HG03039 (cell line): ENCODE data around the gene ZFYVE28.

Experiments
- ATAC-seq: cut with Tn5 transposase; IDR thresholded peaks from one replicate; pipeline ENCODE4 v1.9.1; 2021; ENCODE audit warnings: mild to moderate bottlenecking, moderate library complexity; ENCODE audit not compliant: unreplicated experiment

The ZFYVE28 gene

DNA sequence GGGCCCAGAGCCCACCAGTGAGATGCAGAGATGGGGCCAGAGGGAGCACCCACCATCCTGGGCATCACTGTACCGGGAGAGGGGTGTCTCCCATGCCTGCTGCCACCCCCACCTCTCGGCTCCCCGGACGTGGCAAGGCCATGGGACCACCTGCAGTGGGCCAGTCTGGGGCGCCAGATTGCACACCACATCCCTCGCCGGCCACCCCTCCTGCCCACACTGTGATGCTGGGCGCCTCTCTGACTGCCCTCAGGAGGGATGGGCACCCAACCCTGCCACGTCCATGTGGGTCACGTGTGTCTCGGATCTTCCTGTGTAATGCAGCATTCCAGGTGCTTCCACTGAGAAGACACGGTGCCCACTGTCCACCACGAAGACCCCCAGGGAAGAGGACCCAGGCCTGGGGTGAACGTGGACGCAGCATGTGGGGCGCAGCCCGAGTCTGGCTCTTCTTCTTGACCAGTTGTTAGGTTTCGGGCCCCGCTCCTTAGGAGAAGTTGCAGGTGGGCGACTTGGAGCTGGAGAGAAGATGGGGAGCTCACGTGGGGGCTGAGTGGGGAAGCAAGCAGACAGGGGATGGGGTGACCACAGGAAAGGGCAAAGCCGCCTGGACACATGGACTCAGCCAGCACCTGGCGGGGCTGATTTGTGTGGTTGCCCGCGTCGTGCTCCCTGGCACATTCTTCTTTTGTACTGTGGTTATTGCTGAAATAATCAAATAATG is 47.7 kb downstream of the ZFYVE28 start:
- no peak for ATAC-seq

DNA sequence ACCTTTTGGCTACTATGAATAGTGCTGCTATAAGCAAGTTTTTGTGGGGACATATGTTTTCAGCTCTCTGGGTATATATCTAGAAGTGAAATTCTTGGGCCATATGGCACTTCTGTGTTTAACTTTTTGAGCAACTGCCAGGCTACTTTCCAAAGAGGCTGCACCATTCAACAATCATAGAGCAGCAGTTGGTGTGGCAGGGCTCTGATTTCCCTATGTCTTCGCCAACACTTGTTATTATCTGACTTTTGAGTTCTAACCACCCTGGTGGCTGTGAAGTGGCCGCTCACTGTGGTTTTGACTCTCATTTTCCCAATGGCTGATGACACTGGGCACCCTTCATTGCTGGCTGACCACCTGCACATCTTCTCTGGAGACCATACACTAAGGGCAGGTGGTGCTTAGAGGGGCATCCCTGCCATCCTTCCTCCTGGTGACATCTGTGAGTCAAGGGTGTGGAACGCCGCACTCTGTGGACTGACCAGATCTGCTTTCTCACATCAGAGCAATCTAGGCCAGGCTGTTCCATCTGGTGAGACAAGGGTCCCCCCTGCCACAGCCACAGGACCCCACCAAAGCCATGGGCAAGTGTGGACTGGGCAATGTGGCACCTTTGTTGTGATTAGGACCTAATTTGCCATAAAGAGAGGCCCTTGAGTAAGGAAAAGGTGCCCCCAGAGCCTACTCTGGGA is 49.6 kb downstream of the ZFYVE28 start:
- ATAC-seq = no peak

DNA sequence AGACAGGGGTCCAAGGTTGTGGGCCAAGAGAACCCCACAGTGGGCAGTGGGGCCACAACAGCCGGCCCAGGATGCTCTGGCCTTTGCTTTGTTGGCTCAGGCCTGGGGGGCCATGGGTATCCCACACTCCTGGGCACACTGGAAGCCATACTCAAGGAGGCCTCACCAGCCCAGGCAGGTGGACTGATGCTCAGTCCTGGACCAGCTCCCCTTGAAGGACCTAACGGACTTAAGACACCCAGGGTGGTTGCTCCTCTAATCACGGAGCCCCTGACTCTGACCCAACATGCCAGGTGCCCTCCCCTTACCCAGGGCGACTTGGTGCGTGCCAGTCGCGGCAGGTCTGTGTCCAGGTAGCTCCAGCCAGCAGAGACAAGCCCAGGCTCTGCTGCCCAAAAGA is 50.8 kb downstream of the ZFYVE28 start:
- ATAC-seq = no peak

DNA sequence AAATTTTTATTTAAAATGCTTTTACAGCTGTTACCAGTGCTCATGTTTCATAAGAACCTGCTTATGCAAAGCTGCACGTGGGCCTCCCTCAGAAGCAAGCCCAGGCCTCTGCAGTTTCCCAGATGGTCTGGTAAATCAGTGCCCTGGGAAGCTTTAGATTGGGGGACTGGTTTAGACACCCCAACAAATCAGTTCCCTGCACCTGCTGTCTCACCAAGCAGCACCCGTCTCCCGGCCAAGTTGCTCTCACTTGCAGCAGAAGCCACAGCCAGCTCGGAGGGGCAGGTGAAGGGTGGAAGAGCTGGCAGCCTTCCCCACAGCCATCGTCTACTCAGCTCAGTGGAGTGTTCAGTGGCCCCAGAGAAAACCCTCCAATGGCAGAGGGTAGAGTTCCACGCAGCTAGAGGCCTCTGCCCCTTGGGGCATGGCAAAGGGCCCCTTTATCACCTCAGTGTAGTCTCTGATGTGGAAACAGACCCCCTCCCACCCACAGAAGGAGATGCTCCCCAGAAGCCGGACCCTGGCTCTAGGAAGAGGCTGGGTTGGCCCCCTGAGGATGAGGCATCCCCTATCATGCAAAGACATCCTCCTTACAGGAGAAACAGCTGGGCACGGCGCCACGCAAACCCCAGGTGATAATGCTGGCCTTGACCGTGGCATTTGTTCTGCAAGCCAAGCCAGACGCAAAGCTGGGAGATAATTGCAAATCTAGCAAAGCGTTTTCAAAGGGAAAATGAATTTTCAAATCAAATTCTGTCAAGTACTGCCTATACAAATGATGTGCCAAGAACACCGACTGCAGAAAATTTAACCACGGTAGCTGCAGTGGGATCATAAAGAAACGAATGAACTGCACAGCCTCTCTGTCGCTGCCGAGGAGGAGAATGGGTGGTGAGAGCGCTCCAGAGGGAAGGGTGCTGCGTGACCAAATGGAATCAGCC is 51.9 kb downstream of the ZFYVE28 start:
- no peak for ATAC-seq

DNA sequence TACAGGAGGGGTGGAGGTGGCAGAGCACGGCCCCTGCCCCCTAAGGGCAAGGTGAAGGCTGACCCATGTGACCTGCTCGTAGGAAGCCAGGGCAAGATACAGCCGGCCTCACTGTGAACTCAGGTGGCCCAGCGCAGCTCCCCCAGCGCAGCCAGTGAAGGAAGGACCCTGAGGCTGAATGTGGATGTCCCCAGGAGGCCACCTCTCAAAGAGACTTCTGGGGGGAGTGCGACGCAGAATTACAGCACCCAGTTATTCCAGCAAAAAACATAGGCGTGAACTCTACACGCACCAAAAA is 52.6 kb downstream of the ZFYVE28 start:
- ATAC-seq = no peak

DNA sequence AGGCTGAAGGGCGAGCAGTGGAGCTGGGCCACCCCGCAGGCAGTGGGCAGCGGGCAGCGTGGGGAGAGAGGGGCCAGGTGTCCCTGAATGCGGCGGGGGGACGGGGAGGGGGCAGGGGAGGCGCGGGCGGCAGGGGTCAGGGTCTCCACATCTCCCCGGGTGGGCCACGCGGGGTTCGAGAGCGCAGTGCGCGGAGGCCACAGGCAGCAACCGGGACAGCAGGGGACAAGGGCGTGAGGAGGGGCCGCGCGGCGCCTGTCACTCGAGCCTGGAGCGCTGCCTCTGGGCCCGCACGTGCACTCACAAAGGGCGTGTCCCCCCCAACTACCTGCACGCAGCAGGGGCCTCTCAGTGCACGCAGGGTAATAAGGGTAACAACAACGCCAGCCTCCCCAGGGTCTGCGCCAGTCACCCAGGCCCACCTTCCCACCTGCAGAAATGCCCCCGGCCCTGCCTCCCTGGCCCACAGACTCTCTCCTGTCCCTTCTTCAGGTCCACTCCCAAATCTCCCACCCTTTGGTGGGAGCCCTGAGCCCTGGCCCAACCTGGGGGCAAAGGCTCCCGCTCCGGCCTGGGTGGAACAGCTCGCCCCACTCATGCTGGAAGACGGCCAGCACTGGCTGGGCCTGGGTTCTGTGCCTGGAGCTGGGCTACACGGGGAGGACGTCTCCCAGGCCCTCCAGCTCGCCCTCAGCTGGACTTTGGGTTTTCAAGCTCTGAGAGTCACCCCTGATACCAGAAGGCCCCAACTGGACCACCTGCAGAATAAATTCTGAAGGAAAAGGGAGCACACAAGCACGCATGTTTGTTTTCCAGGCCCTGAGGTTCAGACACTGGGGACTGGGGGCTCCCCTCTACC is 53.2 kb downstream of the ZFYVE28 start:
- ATAC-seq = no peak

DNA sequence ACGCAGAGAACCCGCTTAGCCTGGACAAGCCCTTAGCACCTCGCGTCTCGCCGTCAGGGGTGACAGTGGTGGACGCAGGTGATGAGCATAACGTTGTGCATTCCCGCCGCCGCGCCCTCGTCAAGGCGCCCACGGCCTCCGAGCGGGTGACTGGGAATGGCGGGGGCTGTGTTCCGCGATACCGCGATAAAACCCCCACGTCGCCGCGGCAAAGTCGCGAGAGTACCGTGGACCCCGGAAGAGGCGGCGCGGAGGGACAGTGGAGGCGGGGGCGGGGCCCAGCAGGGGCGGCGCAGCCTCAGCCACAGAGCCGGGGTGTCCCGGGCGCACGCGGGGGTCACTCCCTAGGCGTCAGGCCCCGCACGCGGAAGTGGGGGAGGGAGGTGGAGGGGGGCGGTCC is 53.8 kb downstream of the ZFYVE28 start:
- ATAC-seq = no peak

DNA sequence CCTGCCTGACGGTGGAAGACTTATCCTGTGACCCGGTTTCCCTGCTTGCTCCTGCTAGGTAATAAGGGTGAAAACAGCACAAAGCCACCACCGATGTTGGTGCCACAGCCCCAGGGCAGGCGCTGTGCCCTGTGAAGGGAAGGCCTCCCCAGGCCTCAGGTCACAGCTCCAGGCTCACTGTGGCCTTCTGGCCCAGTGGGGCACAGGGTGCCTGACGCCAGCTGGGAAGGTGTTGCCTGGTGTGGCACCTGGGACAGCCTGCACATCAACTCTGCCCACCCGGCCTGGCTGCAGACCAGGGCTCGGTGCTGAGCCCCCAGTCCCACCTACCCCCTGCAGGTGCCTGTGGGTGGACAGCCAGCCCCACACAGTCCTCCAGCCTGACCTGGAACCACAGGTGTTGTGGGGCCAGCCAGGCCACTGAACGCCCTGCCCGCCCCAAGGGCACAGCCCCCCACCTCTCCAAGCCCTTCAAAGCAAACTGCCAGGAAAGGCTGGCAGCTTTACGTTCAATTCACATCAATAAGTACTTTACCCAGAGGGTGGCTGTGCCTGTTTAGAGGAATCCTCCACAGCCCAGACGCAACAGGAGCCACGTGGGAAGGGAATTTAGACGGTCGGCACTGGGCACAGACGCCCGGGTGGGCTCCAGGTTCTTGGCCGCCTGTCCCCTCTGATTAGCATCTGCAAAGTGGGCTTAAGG is 54.3 kb downstream of the ZFYVE28 start:
- no peak for ATAC-seq

DNA sequence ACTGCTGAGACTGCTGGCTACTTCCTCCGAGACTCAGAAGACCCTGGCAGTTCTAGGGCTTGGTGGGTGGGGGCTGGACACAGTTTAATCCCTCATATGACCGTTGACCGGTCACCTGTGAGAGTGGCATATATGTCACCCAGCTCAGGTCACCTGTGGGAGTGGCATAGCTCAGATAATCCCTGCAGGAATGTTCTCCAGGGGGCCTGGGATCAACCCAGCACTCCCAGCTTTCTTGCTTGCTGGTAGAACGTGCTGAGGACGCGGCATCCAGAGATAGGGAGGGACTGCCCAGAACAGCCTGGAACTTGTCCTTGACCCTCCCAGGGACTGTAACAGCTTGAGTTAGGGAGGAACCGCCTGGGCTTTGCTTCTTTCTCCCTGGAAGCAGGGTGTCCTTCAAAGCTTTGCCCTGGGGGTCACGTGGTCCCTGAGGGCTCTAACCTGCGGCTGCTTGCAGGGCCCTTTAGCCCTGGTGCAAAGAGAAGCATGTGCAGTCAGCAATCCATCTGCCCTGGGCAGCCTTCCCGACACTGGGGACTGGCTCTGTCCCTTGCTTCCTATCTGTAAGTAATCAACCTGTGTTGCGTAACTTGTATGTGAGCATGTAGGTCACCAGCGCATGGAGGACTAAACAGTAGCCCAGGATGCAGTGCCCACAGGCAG is 55.3 kb downstream of the ZFYVE28 start:
- ATAC-seq = no peak

DNA sequence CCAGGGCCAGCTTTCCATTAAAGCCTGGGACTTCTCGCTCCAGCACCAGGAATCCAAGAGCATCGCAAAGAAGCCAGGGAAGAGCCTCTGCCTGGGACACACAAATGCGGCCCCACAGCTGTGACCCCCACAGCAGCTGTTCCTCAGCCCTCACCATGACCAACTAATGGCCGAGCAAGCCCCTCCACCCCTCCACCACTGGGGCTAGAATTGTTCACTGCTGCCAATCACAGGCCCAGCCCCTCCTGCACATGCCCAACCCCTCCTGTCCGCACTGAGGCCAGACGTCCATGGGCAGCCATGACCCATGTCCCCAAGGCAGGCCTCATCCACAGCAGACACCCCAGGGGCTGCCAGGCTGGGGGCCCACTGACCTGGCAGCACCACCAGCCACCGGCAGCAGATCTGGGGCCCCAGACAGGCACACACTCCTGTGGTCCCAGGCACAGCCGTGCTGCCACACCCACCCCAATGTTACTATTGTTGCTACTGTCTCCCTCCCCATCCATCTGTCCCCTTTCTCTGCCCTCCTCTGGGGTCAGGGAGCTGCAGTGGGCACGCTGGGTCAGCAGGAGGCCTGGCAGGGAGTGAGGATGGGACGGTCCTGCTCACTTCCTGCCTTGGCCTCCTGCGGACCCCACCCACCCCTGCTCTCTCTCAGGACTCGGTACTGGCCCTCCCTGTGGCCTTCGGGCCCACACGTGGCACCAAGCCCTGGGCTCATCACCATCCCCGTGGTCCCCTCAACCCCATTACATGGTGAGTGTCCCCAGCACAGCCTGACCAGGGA is 56.0 kb downstream of the ZFYVE28 start:
- no peak for ATAC-seq

DNA sequence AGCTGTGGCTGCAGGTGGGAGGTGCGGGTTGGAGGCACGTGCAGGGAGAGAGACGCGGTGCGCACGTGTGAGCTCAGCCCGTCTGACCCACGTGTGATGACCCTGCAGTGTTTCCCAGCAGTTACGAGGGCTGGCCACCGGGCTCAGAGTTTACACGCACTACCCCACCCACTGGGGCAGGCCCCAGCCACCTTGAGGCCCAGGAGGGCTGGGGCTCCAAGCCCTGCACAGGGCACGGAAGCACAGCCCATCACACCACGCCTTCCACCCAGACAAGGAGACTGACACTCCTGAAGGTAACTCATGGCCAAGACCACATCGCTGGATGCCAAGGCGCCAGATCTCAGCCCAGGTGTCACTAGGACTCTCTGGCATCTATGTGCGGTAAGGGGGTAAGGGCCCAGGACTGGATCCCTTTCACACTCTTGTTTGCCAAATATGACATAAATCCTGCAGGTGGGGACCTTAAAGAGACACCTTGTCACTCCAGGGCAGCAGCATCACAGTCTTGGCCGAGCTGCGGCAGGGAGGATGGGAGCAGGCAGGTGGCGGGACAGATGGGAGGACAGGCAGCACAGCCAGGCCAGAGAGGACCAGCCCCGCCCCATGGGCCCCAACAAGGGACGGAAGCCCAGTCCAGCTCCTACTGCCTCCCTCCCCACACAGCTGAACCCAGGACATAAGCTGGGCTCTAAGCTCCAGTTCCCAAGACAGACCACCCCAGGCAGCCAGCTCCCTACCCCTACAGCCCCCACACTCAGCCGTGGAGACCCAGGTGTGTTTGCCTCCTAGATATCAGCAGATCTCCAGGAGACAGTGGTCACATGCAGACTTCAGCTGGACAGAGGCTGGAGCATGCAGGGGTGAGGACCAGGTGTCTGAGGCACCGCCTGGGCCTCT is 56.8 kb downstream of the ZFYVE28 start:
- no peak for ATAC-seq

DNA sequence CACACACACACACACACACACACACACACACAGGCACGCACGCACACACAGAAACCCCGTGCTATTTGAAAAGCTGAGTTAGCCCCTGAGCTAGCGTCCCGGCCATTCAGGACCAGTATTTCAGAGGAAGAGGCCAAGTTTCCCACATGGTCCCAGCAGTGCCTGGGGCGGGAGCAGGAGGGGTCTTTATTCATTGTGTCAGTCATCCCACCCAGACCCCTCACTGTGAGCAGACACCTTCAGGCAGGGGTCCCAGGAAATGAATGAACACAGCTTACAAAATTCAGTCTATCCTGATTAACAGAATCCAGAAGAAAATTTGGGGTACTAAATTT is 58.1 kb downstream of the ZFYVE28 start:
- ATAC-seq = no peak

DNA sequence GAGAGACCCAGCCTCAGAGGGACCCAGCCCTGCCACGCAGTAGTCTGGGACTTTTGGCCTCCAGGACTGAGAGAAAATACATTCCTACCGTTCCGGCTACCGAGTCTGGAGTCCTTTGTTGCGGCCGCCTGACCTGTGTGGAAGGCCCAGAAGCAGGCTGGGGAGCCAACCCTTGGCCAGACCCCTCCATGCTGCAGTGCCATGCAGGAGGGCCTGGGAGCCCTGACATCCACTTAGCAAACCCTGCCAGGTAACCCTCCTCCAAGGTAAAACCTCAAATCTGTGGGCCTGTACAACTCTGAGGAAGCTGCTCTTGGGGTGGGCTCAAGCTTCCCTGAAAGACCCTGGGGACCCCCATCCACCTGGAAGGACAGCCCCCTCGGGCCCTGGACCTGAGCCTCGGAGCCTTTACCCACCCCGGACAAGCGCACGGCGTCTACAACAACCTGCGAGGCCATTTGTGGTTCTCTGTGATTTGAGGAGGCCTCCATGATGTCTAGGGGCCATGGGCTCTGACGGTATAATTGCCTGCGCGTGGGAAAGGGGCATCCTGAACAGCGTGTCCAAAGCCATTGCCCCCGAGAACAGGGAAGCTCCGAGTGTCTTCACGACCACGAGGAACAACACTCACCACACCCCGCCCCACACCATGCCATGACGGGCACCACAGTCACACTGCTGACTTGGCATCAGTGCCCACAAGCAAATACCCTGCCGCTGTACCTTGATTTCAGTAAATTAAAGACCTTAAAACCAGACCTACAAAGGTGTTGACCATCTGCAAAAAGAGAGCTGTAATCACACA is 58.7 kb downstream of the ZFYVE28 start:
- ATAC-seq = no peak

DNA sequence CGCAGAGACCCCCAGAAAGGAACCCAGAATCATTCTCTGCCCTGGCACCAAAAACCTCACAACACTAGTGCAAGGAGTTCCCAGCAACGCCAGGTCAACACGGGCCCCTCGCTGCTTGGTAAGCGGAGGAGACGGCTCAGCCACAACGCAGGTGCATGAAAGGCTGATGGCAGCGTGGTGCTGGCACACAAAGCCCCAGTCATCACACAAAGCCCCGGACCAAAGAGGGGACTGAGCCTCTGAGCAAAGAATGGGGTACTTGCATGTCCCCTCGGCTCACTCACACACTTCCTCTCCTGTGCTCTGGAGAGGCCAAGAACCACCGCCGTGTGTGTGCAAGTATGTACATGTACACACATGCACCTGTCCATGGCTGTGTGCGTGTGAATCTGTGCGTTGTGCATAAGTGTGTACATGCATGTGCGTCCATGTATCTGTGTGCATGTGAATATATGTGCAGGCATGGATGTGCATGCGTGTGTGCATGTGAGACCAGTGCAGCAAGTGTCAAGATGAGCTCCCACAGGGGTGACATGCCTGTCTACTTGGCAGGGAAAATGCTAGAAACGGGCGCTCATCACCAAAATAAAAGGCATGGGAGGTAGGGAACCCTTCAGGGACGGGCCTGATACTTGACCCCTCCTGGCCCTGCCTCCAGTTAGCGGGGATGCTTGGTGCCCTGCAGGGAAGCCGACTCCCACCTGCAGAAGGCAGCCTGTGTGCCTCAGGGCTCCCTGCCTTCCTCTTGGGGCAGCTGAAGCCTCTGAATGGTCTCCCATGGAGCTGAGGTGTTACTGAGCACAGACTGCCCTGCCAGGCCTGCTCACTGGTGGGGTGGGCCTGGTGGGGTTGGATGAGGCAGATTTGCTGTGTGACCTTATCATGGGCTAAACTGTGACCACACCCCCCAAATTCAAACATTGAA is 60.4 kb downstream of the ZFYVE28 start:
- ATAC-seq = no peak

DNA sequence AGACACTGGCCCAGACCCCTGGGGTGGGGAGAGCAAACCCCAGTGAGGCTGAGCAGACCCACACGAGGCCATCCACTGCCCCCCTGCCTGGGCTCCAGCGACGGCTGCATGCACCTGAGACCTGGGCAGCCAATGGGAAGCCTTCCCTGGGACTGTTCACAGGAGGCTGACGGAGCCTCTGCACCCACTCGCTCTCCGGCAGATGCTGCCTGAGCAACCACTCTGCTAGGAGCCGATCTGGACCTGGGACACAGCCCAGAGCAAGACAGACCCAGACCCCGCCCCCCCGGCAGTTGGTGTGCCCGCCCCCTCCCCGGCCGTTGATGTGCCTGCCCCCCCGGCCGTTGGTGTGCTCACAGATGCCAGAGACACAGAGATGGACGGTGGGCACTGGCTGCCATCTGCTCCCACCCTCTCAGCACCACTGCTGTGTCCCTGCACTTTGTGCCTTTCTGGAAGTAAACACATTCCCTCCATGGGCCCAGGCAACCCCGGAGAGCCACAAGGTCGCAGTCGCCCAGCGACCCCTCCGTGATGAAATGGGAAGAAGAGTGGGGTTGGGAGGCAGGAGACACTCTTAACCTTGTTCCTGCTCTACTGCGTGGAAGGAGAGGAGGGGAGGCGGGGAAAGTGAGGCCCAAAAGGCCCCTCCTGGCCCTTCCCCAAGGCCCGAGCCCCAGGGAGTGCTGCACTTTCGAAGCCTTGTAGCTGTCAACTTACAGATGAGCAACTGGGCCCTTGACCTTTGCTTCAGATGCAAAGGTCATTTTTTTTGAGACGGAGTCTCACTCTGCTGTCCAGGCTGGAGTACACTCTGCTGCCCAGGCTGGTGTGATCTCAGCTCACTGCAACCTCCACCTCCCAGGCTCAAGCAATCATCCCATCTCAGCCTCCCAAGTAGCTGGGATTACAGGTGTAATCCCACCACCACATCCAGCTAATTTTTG is 62.0 kb downstream of the ZFYVE28 start:
- ATAC-seq = no peak
